Measurements from ENCODE around the gene KY. TPM values are rescaled to one million over a fixed set of nuclear protein-coding genes. Genes with fewer than 3 reads are reported as not detected.

Gene KY
- total RNA-seq, 1 experiment from 2014 or later: 0.29 TPM

DNA sequence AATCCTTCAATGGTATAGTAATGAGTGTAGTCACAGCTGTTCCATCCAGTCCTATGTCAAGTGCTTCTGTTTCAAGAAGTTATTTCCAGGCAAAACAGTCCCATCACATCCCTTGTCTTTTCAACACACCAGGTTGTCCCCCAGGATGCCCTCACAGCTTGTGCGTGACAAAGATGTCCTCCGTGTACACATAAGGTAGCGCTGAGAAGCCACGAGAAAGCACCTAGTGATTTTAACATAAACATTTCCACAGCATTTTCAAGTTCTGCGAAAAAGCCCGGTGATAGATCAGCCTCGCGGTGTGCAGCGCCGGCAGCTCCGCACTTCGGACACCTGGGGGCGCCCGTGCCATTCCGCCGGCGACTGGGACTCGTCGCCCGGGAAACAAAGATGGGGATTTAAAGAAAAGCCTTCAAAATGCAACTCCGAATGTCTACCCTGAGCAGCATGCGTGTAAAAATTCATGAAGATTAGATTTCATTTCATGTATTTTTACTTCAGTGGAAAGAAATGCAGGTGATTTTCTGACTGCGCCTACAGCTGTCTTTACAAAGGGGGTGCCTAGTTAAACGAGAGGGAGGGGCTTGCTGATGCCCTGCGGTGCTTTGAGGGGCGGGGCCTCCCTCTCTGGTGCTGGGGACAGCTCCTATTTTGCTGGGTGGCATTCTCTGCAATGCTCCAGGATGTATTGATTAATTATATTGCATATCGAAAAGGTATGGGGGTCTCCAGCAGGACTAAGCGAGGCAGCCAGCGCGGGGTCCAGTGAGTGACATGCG is 49.9 kb downstream of the KY start:
- TF ChIP-seq CTCF (conservative IDR thresholded peaks at IDR 0.05; ENCODE audit: low read depth, low read length) (peak; percentile 93), EZH2phosphoT487 (IDR thresholded peaks at IDR 0.05; ENCODE audit: borderline replicate concordance, low read length) (no peak)
- intact Hi-C loops (cut with micrococcal nuclease): loop anchor here (1.0 to 5.0 kb wide), 3 partner anchors 40 to 1294 kb away; no protein-coding TSS in a partner anchor
- no peaks in the 10 kb centered on the region for H3K79me2 ChIP-seq (ENCODE audit: low read length)

GRCh38 chr3:134600206-134600605 is 50.6 kb downstream of the KY start:
- ATAC-seq: 0 out of 2 replicates have a peak, but pooled peaks have one; percentile 18
- Histone ChIP-seq H2AFZ (ENCODE audit: low read length) (0 out of 2 replicates have a peak overlapping the region, but pooled peaks have one; percentile 54), H3K9ac (ENCODE audit: low read length) (no peak overlapping the region), H3K27ac (ENCODE audit: low read length) (no peak overlapping the region), H3K27me3 (ENCODE audit: low read length) (no peaks in the 10 kb centered on the region), H3K4me1 (ENCODE audit: insufficient read depth, low read length) (peaks cover 8% of the 10 kb centered on the region), H4K20me1 (ENCODE audit: low read length) (no peaks in the 10 kb centered on the region), H3K4me2 (ENCODE audit: low read length) (peak overlapping the region; percentile 60), H3K4me3 (ENCODE audit: low read length) (no peak overlapping the region; the same call in 1 of the 2 replicates), H3K79me2 (ENCODE audit: low read length) (no peaks in the 10 kb centered on the region), H3K9me2 (replicated peaks; ENCODE audit: low read length) (no peaks in the 10 kb centered on the region), H3F3A (ENCODE audit: low read length, unreplicated experiment) (no peaks in the 10 kb centered on the region), H3K36me3 (ENCODE audit: low read depth, low read length) (no peaks in the 10 kb centered on the region), H3K9me3 (ENCODE audit: low read length) (no peaks in the 10 kb centered on the region)
- CTCF ChIA-PET: interaction anchor here (0.6 kb wide), 1 partner anchor 22 kb away, joined by 3 read pairs; no protein-coding TSS in a partner anchor
- no peak for TF ChIP-seq EZH2phosphoT487 (IDR thresholded peaks at IDR 0.05; ENCODE audit: borderline replicate concordance, low read length)
- peak; percentile 25 for DNase-seq
- intact Hi-C loops (cut with micrococcal nuclease): loop anchor here (1.0 to 5.0 kb wide), 3 partner anchors 41 to 1295 kb away; no protein-coding TSS in a partner anchor
- no TSS peak for BruUV-seq (replicated peaks)
- POLR2A ChIA-PET (ENCODE audit: unreplicated experiment): no interaction called here

More for the DNA sequence above, 49.9 kb downstream of the KY start:
- no peaks in the 10 kb centered on the region for H3K27me3 ChIP-seq (ENCODE audit: low read length)
- CTCF ChIA-PET: interaction anchor here (0.6 kb wide), 1 partner anchor 21 kb away, joined by 3 read pairs; no protein-coding TSS in a partner anchor
- H3K36me3 ChIP-seq (ENCODE audit: low read depth, low read length): no peaks in the 10 kb centered on the region
- DNase-seq (peak; percentile 67), ATAC-seq (peak; percentile 89)
- peaks cover 8% of the 10 kb centered on the region for H3K4me1 ChIP-seq (ENCODE audit: insufficient read depth, low read length)
- no peak overlapping the region for H3K9ac ChIP-seq (ENCODE audit: low read length)
- no peak overlapping the region; the same call in 1 of the 2 replicates for H3K4me3 ChIP-seq (ENCODE audit: low read length)
- H2AFZ ChIP-seq (ENCODE audit: low read length): peak overlapping the region; percentile 54; the same call in 1 of the 2 replicates
- no peaks in the 10 kb centered on the region for H3K9me2 ChIP-seq (replicated peaks; ENCODE audit: low read length)
- POLR2A ChIA-PET (ENCODE audit: unreplicated experiment): no interaction called here
- H3F3A ChIP-seq (ENCODE audit: low read length, unreplicated experiment): no peaks in the 10 kb centered on the region
- H4K20me1 ChIP-seq (ENCODE audit: low read length): no peaks in the 10 kb centered on the region
- no peak overlapping the region for H3K27ac ChIP-seq (ENCODE audit: low read length)
- H3K9me3 ChIP-seq (ENCODE audit: low read length): no peaks in the 10 kb centered on the region
- BruUV-seq (replicated peaks): no TSS peak
- peak overlapping the region; percentile 60 for H3K4me2 ChIP-seq (ENCODE audit: low read length)

- Histone ChIP-seq H3K27me3 (ENCODE audit: low read length) (no peaks in the 10 kb centered on the region), H3K4me3 (ENCODE audit: low read length) (no peak overlapping the region), H3K79me2 (ENCODE audit: low read length) (no peaks in the 10 kb centered on the region), H2AFZ (ENCODE audit: low read length) (no peak overlapping the region), H3K4me1 (ENCODE audit: insufficient read depth, low read length) (peaks cover 8% of the 10 kb centered on the region), H3K27ac (ENCODE audit: low read length) (no peak overlapping the region), H3K9me2 (replicated peaks; ENCODE audit: low read length) (no peaks in the 10 kb centered on the region), H3K9ac (ENCODE audit: low read length) (no peak overlapping the region), H3K9me3 (ENCODE audit: low read length) (no peaks in the 10 kb centered on the region), H3F3A (ENCODE audit: low read length, unreplicated experiment) (no peaks in the 10 kb centered on the region), H4K20me1 (ENCODE audit: low read length) (no peaks in the 10 kb centered on the region), H3K4me2 (ENCODE audit: low read length) (no peak overlapping the region), H3K36me3 (ENCODE audit: low read depth, low read length) (no peaks in the 10 kb centered on the region)
- POLR2A ChIA-PET (ENCODE audit: unreplicated experiment): no interaction called here
- intact Hi-C loops (cut with micrococcal nuclease): no loop called here
- CTCF ChIA-PET: no interaction called here
- DNase-seq (no peak), ATAC-seq (no peak)
- BruUV-seq (replicated peaks): no TSS peak
- no peak for TF ChIP-seq CTCF (conservative IDR thresholded peaks at IDR 0.05; ENCODE audit: low read depth, low read length)
- no peak for TF ChIP-seq EZH2 (IDR thresholded peaks at IDR 0.05; ENCODE audit: low read length, unreplicated experiment)
- TF ChIP-seq EZH2phosphoT487 (IDR thresholded peaks at IDR 0.05; ENCODE audit: borderline replicate concordance, low read length): no peak
These were observed 51.9 kb downstream of the KY start for GRCh38 chr3:134598763-134599545.
